Right cardiac atrium (tissue), 5 donors: Measurements from ENCODE around the gene ATXN1. TPM values are rescaled to one million over a fixed set of nuclear protein-coding genes. Genes with fewer than 3 reads are reported as not detected.
A peak's percentile ranks its signal among the peaks of the same experiment; 100 is the strongest.

Experiments used
- ATAC-seq, 2 donors: fragments of 200-7000 bp; cut with Tn5 transposase; one replicate each; pipeline versions ENCODE4 v1.8.0 to v1.9.1; 2020; ENCODE audit warnings: moderate library complexity in 2 of 2, mild to moderate bottlenecking in 1 of 2
- DNase-seq, 3 donors: peaks; one replicate each; pipeline ENCODE4 v3.0.0-alpha.2; 2020
- H3K27ac ChIP-seq: one replicate; pipeline ENCODE4 v1.5.1; 2013; ENCODE audit warnings: mild to moderate bottlenecking, low read length, control low read depth, moderate library complexity
- H3K27me3 ChIP-seq: one replicate; pipeline ENCODE4 v1.6.1; 2013; ENCODE audit not compliant: control insufficient read depth, insufficient read depth
- H3K4me1 ChIP-seq: one replicate; pipeline ENCODE4 v1.6.1; 2013; ENCODE audit warnings: low read length; ENCODE audit not compliant: control insufficient read depth, insufficient read depth
- H3K4me3 ChIP-seq: one replicate; pipeline ENCODE4 v1.5.1; 2013; ENCODE audit warnings: low read length, control low read depth
- H3K9me3 ChIP-seq: one replicate; pipeline ENCODE4 v1.6.1; 2013; ENCODE audit warnings: low read length; ENCODE audit not compliant: control insufficient read depth
- WGBS: extraction: QIAGEN DNeasy Blood & Tissue Kit; methylation state at CpG from one replicate; pipeline ENCODE4 v1.1.7; 2013; 5-methylcytosine and 5-hydroxymethylcytosine counted together
- intact Hi-C, 4 donors: fragments of 100-400 bp; cut with DNase I; formaldehyde crosslinking; loops; one replicate each; pipeline versions ENCODE4 v1.11.0 to v1.14.0; 2022 to 2023
- polyA plus RNA-seq: library from polyadenylated mRNA; stranded (reverse); fragments of 200-250 nt; gene quantifications from one replicate; pipeline ENCODE4 v1.2.3, GENCODE V29; 2013
- total RNA-seq, 4 donors: library from RNA; stranded (reverse); fragmentation: NEBNext Ultra II Directional; extraction: Animal tissue kit (Norgen Biotek cat#: 25700); gene quantifications; one replicate each; pipeline ENCODE4 v1.2.1, GENCODE V29; 2021
- donor health status: healthy with polysubstance abuse.
- donor health status: DM: no; HTN: yes; CAD: no.
- donor health status: DM: no; HTN: no; CAD: no.
- donor health status: DM: no; HTN: yes; CAD: no; lungs with severe emphysema.
- donor health status: DM: yes; HTN: yes; CAD: no.

The ATXN1 gene
- total and polyA plus RNA-seq, 5 donors: 11.8 to 50.7 (median 47.6) TPM

DNA sequence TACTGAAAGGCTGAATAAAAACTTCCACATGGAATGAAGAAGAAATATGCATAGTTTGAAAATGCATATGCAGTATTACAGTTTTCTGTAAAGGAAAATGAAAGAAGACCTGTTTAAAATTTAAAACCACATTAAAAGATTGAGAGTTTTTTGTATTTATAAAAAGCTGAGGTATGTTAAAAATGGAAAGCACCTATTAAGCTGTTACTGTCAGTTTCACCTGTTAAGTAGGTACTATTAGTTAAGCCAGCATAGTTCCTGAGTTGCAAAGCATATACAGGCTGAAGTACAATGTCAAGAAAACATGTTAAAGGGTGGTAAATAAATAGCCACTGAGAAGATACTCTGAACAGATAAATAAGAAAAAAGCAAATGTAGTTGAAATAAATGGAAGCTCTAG lies 69.9 kb downstream of the ATXN1 start:
- peaks cover 6% of the 10 kb centered on the region for H3K4me1 ChIP-seq
- no peak for ATAC-seq
- H3K27ac ChIP-seq: no peak overlapping the region
- H3K27me3 ChIP-seq: no peaks in the 10 kb centered on the region
- DNase-seq: no peak
- intact Hi-C loops: no loop called here
- H3K4me3 ChIP-seq: no peak overlapping the region
- H3K9me3 ChIP-seq: no peaks in the 10 kb centered on the region

- Histone ChIP-seq H3K4me1 (peaks cover 6% of the 10 kb centered on the region), H3K4me3 (no peak overlapping the region), H3K27me3 (no peaks in the 10 kb centered on the region), H3K9me3 (no peaks in the 10 kb centered on the region), H3K27ac (no peak overlapping the region)
- no peak for DNase-seq
- ATAC-seq: no peak
- intact Hi-C loops: no loop called here
- 91% methylated on average over 7 of the region's 7 CpGs for WGBS
Observed at GRCh38 chr6:16690608-16691142, 70.6 kb downstream of the ATXN1 start.

DNA sequence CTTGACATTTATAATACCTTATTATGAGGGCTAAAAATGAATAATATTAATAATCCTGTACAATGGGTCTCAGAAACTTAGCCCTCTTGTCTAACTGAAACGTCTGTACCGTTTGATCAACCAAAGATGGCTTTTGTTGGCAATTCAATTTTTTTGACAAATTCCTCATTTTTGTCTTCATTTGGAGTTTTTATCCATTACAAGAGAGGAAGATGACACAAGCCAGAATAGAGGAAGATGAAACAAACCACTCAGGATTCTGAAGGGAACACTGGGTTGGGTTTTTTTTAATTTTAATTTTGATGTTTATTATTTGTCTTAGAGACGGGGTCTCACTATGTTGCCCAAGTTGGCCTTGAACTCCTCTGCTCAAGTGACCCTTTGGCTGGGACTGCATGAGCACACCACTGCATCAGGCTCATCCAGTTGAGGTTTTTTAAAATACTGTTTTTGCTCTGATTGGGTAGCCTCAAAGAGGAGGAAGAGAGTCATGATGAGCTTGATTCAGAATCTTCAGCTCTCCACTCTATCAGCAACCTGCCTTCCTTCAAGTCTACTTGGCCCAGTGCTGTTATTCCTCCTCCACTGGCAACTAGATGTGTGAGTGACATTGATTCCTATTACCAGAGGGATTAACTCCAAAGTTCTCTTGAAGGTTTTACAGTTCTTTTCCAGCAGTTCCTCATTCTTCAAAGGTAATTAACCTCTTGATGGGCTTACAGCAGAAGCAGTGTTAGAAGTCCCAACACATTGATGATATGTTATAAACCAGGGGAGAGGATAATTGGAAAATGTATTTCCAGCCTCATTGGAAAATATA lies 71.3 kb downstream of the ATXN1 start:
- Histone ChIP-seq H3K27ac (no peak overlapping the region), H3K4me1 (peaks cover 6% of the 10 kb centered on the region), H3K27me3 (no peaks in the 10 kb centered on the region), H3K9me3 (no peaks in the 10 kb centered on the region), H3K4me3 (no peak overlapping the region)
- WGBS: 90% methylated on average over 3 of the region's 3 CpGs
- DNase-seq: no peak
- intact Hi-C loops: no loop called here
- ATAC-seq: no peak

GRCh38 chr6:16688984-16689636 lies 72.2 kb downstream of the ATXN1 start:
- H3K27me3 ChIP-seq: no peaks in the 10 kb centered on the region
- no peaks in the 10 kb centered on the region for H3K9me3 ChIP-seq
- DNase-seq: peak in 1 of 3 donors; percentile 50
- no peak overlapping the region for H3K4me3 ChIP-seq
- peaks cover 6% of the 10 kb centered on the region for H3K4me1 ChIP-seq
- 86% methylated on average over 4 of the region's 4 CpGs for WGBS
- no peak overlapping the region for H3K27ac ChIP-seq
- intact Hi-C loops: no loop called here
- peak in 1 of 2 donors; percentile 59 for ATAC-seq

DNA sequence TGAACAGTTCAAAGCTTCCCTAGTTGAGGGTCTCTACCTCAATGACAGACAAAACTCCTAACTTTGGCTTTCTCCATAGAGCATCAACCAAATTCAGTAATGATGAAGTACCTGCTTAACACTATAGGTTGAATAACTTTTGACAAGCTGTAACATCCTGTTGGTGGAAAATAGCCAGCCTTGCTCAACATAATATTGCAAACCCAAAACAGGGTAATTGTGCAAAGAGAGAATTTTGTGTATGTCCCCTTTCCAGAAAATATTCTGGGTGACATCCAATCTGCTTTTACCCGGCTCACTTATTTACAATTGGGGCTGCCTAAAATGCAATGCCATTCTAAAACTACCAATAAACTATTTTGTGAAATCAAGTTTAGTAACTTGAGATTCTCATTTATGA lies 72.8 kb downstream of the ATXN1 start:
- intact Hi-C loops: no loop called here
- Histone ChIP-seq H3K4me3 (no peak overlapping the region), H3K27ac (no peak overlapping the region), H3K27me3 (no peaks in the 10 kb centered on the region), H3K9me3 (no peaks in the 10 kb centered on the region), H3K4me1 (peaks cover 11% of the 10 kb centered on the region)
- no peak for DNase-seq
- no peak for ATAC-seq
- WGBS: 82% methylated on average over 1 of the region's 1 CpG

GRCh38 chr6:16687045-16687444 lies 74.2 kb downstream of the ATXN1 start:
- no peak overlapping the region for H3K27ac ChIP-seq
- peaks cover 11% of the 10 kb centered on the region for H3K4me1 ChIP-seq
- H3K9me3 ChIP-seq: no peaks in the 10 kb centered on the region
- DNase-seq (no peak), ATAC-seq (no peak)
- intact Hi-C loops: no loop called here
- H3K4me3 ChIP-seq: no peak overlapping the region
- no peaks in the 10 kb centered on the region for H3K27me3 ChIP-seq
- 91% methylated on average over 3 of the region's 3 CpGs for WGBS

DNA sequence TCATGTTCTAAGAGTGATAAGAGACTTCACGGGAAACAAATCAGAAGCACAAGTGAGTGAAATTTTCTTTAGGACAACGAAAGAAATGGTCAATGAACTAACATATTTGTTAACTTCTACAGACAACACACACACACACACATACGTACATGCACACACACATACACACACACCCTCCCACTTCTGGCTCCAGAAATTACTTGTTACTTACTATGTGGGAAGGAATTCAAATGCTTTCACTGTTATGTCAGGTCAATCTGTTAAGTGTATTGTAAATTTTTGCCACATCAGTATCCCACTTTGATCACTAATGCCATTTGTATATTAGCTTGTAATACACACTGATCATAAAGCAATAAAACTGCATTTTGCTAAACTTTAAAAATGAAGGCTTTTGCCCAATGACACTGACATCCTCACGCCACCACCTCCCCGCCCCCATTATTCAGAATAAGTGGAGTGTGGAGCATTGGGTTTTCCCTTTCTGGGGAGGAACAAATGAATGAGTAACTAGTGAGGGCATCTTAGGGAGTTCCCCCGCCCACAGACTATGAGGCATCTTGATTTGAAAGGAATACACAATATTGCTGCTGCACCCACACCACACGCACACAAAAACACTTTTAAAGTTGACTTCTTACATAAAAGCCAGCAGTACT lies 76.2 kb downstream of the ATXN1 start:
- Histone ChIP-seq H3K4me3 (no peak overlapping the region), H3K27me3 (no peaks in the 10 kb centered on the region), H3K4me1 (peaks cover 7% of the 10 kb centered on the region), H3K9me3 (no peaks in the 10 kb centered on the region), H3K27ac (no peak overlapping the region)
- intact Hi-C loops: loop anchor here in 1 of 4 donors (2.0 kb wide), 1 partner anchor 20 kb away; no protein-coding TSS in a partner anchor
- ATAC-seq (no peak), DNase-seq (peak in 1 of 3 donors; percentile 21)
- WGBS: 90% methylated on average over 7 of the region's 7 CpGs

DNA sequence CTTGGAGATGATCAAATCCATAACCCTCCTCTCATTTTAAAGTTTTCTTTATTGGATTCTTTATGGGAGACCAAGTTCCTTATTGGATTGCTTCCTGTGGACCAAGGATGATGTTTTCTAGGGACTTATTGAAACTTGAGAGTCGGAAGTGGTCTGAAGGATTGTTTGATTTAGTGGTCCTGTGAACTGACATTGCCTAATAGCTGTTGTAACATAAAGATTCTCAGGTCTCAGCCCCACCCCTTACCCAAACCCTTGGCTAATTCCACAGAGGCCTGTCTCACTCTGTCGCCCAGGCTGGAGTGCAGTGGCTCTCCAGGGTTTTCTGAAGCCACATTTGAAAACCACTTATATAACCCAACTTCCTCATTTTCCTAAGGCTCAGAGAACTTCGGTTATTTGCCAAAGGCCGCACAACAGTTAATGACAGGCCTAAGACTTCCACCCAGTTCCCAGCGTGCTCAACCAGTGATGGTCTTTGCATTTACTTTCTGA lies 77.0 kb downstream of the ATXN1 start:
- 75% methylated on average over 5 of the region's 5 CpGs for WGBS
- Histone ChIP-seq H3K27ac (no peak overlapping the region), H3K9me3 (no peaks in the 10 kb centered on the region), H3K27me3 (no peaks in the 10 kb centered on the region), H3K4me1 (peaks cover 7% of the 10 kb centered on the region), H3K4me3 (no peak overlapping the region)
- intact Hi-C loops: loop anchor here in 1 of 4 donors (2.0 kb wide), 1 partner anchor 21 kb away; no protein-coding TSS in a partner anchor
- ATAC-seq (peak in 1 of 2 donors; percentile 22), DNase-seq (peak in 1 of 3 donors; percentile 37)

DNA sequence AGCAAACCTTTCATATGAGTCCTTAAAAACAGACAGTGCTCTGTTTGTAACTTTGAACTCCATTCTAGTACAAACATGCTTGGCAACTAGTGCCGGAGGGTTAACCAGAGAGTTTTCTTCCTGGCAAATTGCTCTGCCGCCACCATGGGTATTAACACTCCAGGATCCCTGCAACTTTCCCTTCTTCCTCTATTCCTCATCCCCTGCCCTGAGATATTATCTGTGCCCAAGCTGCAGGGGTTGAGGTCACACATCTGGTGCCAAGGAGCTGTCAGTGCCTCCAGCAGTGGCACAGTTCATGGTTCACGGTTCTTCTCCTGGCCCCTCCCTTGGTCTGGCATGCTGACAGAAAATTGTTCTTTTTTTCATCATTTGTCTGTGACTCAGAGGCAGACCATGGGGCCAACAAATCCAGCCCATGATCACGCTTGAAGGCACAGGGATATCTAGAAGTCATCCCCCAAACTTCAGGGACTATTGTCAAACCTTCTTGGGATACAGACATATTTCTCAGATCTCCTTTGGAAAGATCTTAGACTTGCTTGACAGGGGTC lies 77.5 kb downstream of the ATXN1 start:
- ATAC-seq (peak; percentile 75 to 83), DNase-seq (peak; percentile 32 to 65 (median 45))
- peaks cover 7% of the 10 kb centered on the region for H3K4me1 ChIP-seq
- no peaks in the 10 kb centered on the region for H3K27me3 ChIP-seq
- no peak overlapping the region for H3K27ac ChIP-seq
- 41% methylated on average over 4 of the region's 4 CpGs for WGBS
- H3K4me3 ChIP-seq: no peak overlapping the region
- H3K9me3 ChIP-seq: no peaks in the 10 kb centered on the region
- intact Hi-C loops: loop anchor here in 1 of 4 donors (2.0 kb wide), 1 partner anchor 21 kb away; no protein-coding TSS in a partner anchor

GRCh38 chr6:16681260-16681873 lies 79.9 kb downstream of the ATXN1 start:
- H3K27ac ChIP-seq: no peak overlapping the region
- ATAC-seq: peak in 1 of 2 donors; percentile 38
- peaks cover 7% of the 10 kb centered on the region for H3K4me1 ChIP-seq

More at GRCh38 chr6:16681260-16681873, 79.9 kb downstream of the ATXN1 start:
- 85% methylated on average over 8 of the region's 8 CpGs for WGBS
- Histone ChIP-seq H3K9me3 (no peaks in the 10 kb centered on the region), H3K4me3 (no peak overlapping the region), H3K27me3 (no peaks in the 10 kb centered on the region)
- intact Hi-C loops: no loop called here
- DNase-seq: peak in 1 of 3 donors; percentile 27
